GM21717 (cell line): Measurements from ENCODE around the gene NELFE.
A peak's percentile ranks its signal among the peaks of the same experiment; 100 is the strongest.
"Not testable (repeated sequence)": the region's sequence is repeated elsewhere in the genome, so short reads cannot be mapped to it uniquely, and the experiment has no call there.

ENCODE experiments used
- ATAC-seq: cut with Tn5 transposase; IDR thresholded peaks from one replicate; pipeline ENCODE4 v1.9.1; 2021; ENCODE audit warnings: mild to moderate bottlenecking, moderate library complexity; ENCODE audit not compliant: unreplicated experiment

NELFE gene

DNA sequence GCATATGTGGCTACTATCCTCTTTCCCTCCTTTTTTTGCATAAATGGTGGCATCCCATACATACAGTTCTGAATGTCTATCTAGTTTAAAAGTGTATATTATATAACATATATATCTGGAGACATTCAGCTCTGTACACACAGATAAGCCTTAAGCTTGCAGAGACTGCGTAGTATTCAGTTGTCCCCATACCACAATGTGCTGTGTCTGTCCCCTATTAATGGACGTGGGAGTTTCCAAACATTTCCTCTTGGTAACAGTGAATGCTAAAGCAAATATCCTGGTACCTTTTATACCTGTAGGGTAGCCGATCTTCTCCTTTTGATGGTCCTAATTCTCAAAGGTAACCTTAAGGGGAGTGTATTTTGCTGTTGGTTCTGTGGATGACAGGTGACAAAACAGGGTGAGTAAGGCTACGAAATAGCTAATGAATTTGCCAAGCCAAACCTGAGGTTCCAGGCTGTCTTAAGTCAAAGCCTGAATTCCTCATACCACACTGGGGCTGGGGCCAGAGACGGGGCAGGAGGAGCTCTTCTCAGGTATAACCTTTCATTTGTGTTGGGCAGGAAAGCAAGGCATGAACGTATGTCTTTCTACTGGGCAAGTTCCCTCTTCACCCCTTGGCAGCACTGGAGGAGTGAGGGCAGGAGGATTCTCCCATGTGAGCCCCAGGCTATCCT, 39.0 kb downstream of the NELFE start:
- ATAC-seq = no peak

DNA sequence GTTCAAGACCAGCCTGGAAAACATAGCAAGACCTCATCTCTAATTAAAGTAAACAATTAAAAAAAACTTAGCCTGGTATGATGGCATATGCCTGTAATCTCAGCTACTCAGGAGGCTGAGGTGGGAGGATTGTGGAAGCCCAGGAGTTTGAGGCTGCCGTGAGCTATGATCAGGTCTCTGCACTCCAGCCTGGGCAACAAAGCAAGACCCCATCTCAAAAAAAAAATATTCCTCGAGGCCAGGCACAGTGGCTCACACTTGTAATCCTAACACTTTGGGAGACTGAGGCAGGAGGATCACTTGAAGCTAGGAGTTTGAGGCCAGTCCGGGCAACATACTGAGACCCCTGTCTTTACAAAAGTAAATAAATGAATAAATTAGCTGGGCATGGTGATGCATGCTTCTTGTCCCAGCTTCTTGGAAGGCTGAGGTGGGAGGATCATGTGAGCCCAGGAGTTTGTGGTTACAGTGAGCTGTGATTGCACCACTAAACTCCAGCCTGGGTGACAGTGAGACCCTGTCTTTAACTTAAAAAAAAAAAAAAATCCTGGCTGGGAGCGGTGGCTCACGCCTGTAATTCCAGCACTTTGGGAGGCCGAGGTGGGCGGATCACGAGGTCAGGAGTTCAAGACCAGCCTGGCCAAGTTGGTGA, 40.6 kb downstream of the NELFE start:
- no peak for ATAC-seq

DNA sequence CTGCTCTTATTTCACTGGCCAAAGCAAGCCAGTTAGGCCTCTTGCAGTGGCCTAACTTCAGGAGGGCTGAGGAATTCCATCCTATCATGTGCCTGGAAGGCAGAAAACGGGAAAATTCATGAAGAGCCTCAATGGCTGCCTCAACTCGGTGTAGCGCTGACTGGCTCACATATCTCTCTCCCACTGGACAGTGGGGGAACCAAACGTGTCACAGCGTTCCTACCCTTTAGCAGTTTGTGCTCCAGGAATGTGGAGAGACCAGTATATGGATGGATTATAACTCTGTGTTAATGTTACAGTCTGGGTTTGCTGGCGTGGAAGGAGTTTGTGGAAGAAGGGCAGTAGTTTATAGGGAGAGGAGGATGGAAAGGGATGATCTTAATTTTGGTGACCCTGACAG, 43.0 kb downstream of the NELFE start:
- no peak for ATAC-seq

- no peak for ATAC-seq
Observed at GRCh38 chr6:31915351-31915750, 43.4 kb downstream of the NELFE start.

DNA sequence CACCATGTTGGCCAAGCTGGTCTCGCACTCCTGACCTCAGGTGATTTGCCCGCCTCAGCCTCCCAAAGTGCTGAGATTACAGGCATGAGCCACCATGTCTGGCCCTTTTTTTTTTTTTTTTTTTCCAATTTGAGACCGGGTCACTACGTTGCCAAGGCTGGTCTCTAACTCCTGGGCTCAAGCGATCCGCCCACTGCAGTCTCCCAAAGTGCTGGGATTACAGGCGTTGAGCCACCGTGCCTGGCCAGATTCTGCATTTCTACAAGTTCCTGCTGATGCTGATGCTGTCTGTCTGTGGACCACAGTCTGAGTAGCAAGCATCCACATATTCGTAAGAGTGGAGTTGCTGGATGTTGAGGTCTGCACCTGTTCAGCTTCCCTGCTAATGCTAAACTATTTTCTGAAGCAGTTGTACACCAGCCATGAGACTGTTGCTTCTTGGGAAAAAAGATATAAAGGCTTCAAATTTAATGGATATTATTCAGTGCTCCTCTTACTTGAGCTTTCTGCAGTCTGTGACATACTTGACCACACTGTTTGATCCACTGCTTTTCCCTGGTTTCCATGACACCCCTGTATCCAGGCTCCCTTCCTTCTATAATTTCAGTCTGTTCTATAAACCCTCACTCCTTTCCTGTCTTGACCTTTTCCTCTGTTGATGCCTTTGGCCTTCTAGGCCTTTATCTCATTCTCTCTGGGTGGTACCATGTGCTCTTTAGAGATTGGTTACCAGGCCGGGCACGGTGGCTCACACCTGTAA, 46.8 kb downstream of the NELFE start:
- no peak for ATAC-seq

GRCh38 chr6:31909298-31909697, 49.5 kb downstream of the NELFE start:
- not testable (repeated sequence) for ATAC-seq

DNA sequence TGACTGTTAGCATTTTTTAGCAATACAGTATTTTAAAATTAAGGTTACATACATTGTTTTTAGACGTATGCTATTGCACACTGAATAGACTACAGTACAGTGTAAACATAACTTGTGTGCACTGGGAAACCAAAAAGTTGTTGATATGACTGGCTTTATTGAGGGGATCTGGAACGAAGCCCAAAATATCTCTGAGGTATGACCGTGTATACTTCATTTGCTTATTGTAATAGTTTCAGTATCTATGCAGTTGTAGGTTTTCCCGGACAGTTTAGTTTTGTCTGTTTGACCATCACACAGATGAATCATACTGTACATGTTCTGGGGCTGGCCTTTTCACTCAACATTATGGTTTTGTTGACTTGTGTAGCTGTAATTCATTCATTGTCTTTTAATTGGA, 50.0 kb downstream of the NELFE start:
- peak; percentile 79 for ATAC-seq

- not testable (repeated sequence) for ATAC-seq
Observed at GRCh38 chr6:31908255-31908654, 50.5 kb downstream of the NELFE start.

- ATAC-seq = no peak
Observed at GRCh38 chr6:31907158-31907813, 51.5 kb downstream of the NELFE start.

DNA sequence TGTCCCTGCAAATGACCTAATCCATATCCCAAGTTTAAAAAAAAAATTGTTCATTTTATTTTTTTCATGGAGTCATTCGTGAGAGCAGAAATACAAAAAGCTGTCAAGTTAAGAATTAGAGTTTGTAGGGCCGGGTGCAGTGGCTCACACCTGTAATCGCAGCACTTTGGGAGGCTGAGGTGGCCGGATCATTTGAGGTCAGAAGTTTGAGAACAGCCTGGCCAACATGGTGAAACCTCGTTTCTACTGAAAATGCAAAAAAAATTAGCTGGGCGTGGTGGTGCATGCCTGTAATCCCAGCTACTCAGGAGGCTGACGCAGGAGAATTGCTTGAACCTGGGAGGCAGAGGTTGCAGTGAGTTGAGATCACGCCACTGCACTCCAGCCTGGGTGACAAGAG, 52.0 kb downstream of the NELFE start:
- not testable (repeated sequence) for ATAC-seq

DNA sequence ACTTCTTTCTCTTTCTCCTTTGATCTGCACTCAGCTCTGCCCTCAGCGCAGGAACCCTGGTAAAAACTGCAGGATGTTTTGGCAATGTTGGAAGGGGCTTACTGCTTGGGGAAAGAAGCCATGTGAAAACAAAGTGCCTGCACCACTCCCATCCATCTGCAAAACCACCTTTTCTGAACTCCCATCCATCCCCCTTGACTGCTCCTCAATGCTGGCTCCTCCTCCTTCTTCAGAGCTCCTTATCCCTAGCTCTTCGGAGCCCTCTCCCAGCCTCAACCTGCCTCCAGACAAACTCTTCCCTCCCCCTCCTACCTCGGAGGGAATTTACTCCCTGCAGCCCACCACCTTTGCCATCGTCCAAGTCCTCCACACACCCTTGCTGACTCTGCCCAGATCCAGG, 52.6 kb downstream of the NELFE start:
- no peak for ATAC-seq

- no peak for ATAC-seq
Observed at GRCh38 chr6:31905041-31905440, 53.7 kb downstream of the NELFE start.

DNA sequence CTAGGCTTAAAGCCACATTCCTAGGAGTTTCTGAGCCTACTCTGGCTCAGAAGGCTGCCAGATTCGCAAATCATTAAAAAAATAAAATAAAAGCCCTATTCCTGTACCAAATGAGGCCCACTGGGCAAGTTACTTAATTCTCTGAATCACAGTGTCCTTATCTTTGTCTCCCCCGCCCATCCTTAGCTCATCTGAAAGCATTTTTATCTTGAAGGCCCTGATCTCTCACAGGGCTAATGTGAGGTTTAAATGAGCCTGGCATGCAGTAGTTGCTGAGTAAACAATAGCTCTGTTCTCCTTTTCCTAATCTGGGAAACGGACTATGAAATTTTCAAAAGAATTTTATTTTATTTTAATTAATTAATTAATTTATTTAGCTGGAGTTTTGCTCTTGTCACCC, 54.8 kb downstream of the NELFE start:
- no peak for ATAC-seq
